Measurements from ENCODE around the gene KY. TPM values are rescaled to one million over a fixed set of nuclear protein-coding genes. Genes with fewer than 3 reads are reported as not detected.

KY gene
- total and polyA plus RNA-seq, 2 experiments from 2014 or later = not detected

DNA sequence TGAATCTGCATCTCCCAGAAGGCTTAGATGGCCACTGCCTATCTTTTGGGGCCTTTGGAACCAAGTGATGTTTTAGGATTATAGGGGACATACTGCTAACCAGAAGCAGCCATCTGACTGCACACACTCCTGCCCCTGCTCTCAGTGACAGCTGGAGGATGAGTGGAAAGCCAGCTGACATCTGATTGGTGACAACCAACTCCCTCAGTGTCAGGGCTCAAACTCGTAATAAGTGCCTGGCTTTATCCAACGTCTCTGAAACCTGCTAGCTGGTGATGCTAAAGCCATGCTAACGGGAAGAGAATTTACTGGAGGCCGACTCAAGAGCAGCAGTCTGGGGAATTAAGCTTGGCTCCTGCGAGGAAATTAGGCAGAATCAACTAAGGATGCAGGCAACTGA is 35.1 kb downstream of the KY start (continued):
- TF ChIP-seq, protein P1, sequence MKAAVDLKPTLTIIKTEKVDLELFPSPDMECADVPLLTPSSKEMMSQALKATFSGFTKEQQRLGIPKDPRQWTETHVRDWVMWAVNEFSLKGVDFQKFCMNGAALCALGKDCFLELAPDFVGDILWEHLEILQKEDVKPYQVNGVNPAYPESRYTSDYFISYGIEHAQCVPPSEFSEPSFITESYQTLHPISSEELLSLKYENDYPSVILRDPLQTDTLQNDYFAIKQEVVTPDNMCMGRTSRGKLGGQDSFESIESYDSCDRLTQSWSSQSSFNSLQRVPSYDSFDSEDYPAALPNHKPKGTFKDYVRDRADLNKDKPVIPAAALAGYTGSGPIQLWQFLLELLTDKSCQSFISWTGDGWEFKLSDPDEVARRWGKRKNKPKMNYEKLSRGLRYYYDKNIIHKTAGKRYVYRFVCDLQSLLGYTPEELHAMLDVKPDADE (IDR thresholded peaks at IDR 0.05) = no peak
- TF ChIP-seq ZNF331 (CRISPR knock-in tag; IDR thresholded peaks at IDR 0.05; ENCODE audit: low read depth) (no peak), ZNF114 (CRISPR knock-in tag; IDR thresholded peaks at IDR 0.05) (no peak), CREB1 (CRISPR knock-in tag; IDR thresholded peaks at IDR 0.05; ENCODE audit: low read depth) (no peak), JUNB (IDR thresholded peaks at IDR 0.05; ENCODE audit: unreplicated experiment) (no peak), EZH2 (IDR thresholded peaks at IDR 0.05; ENCODE audit: low read depth, unreplicated experiment) (no peak), POLR2AphosphoS5 (IDR thresholded peaks at IDR 0.05; ENCODE audit: low read depth) (no peak)
- TF ChIP-seq, protein P2, sequence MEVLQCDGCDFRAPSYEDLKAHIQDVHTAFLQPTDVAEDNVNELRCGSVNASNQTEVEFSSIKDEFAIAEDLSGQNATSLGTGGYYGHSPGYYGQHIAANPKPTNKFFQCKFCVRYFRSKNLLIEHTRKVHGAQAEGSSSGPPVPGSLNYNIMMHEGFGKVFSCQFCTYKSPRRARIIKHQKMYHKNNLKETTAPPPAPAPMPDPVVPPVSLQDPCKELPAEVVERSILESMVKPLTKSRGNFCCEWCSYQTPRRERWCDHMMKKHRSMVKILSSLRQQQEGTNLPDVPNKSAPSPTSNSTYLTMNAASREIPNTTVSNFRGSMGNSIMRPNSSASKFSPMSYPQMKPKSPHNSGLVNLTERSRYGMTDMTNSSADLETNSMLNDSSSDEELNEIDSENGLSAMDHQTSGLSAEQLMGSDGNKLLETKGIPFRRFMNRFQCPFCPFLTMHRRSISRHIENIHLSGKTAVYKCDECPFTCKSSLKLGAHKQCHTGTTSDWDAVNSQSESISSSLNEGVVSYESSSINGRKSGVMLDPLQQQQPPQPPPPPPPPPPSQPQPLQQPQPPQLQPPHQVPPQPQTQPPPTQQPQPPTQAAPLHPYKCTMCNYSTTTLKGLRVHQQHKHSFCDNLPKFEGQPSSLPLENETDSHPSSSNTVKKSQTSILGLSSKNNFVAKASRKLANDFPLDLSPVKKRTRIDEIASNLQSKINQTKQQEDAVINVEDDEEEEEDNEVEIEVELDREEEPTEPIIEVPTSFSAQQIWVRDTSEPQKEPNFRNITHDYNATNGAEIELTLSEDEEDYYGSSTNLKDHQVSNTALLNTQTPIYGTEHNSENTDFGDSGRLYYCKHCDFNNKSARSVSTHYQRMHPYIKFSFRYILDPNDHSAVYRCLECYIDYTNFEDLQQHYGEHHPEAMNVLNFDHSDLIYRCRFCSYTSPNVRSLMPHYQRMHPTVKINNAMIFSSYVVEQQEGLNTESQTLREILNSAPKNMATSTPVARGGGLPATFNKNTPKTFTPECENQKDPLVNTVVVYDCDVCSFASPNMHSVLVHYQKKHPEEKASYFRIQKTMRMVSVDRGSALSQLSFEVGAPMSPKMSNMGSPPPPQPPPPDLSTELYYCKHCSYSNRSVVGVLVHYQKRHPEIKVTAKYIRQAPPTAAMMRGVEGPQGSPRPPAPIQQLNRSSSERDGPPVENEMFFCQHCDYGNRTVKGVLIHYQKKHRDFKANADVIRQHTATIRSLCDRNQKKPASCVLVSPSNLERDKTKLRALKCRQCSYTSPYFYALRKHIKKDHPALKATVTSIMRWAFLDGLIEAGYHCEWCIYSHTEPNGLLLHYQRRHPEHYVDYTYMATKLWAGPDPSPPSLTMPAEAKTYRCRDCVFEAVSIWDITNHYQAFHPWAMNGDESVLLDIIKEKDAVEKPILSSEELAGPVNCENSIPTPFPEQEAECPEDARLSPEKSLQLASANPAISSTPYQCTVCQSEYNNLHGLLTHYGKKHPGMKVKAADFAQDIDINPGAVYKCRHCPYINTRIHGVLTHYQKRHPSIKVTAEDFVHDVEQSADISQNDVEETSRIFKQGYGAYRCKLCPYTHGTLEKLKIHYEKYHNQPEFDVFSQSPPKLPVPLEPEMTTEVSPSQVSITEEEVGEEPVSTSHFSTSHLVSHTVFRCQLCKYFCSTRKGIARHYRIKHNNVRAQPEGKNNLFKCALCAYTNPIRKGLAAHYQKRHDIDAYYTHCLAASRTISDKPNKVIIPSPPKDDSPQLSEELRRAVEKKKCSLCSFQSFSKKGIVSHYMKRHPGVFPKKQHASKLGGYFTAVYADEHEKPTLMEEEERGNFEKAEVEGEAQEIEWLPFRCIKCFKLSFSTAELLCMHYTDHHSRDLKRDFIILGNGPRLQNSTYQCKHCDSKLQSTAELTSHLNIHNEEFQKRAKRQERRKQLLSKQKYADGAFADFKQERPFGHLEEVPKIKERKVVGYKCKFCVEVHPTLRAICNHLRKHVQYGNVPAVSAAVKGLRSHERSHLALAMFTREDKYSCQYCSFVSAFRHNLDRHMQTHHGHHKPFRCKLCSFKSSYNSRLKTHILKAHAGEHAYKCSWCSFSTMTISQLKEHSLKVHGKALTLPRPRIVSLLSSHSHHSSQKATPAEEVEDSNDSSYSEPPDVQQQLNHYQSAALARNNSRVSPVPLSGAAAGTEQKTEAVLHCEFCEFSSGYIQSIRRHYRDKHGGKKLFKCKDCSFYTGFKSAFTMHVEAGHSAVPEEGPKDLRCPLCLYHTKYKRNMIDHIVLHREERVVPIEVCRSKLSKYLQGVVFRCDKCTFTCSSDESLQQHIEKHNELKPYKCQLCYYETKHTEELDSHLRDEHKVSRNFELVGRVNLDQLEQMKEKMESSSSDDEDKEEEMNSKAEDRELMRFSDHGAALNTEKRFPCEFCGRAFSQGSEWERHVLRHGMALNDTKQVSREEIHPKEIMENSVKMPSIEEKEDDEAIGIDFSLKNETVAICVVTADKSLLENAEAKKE (CRISPR knock-in tag; IDR thresholded peaks at IDR 0.05) = no peak

DNA sequence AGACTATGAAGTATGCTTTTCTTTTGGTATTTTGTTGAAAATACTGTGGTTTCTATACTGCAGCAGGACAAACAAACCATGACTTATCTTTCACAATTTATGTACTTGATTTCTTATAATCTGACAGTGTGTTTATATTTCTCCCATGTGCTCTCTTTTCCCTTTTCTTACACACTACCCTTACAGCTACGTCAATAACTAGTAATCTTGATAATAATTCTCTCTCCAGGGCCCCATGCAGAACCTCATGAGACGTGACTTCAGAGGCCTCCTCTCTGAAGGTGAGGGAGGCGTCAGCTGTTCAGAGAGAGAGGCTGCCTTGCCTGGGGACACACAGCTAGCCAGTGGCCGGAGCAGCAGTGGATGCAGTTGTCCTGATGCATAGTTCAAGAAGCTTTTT is 35.9 kb downstream of the KY start:
- Histone ChIP-seq H3K4me1 (ENCODE audit: insufficient read depth) (no peaks in the 10 kb centered on the region), H3K79me2 (replicated peaks; ENCODE audit: insufficient read depth) (no peaks in the 10 kb centered on the region), H3F3A (replicated peaks; ENCODE audit: low read depth) (no peaks in the 10 kb centered on the region), H3K27me3 (ENCODE audit: insufficient read depth) (no peaks in the 10 kb centered on the region), H3K9me2 (ENCODE audit: insufficient read depth) (no peaks in the 10 kb centered on the region), H3K27ac (ENCODE audit: low read depth) (no peak overlapping the region), H3K4me3 (no peak overlapping the region), H2AFZ (no peak overlapping the region), H4K20me1 (replicated peaks; ENCODE audit: insufficient read depth) (no peaks in the 10 kb centered on the region), H3K4me2 (no peak overlapping the region), H3K36me3 (ENCODE audit: insufficient read depth) (no peaks in the 10 kb centered on the region)
- ATAC-seq (no peak), DNase-seq (ENCODE audit: low spot score) (no peak)
- no peaks in the 10 kb centered on the region for H3K36me3 Mint-ChIP-seq (ENCODE audit: low read depth)
- no peaks in the 10 kb centered on the region for H3K9me3 Mint-ChIP-seq
- H3K4me1 Mint-ChIP-seq = peaks cover 9% of the 10 kb centered on the region
- H3K27me3 Mint-ChIP-seq (ENCODE audit: insufficient read depth, low read depth, poor library complexity) = peaks cover 14% of the 10 kb centered on the region
- H3K27ac Mint-ChIP-seq = no peak overlapping the region
- no peak overlapping the region for H3K4me3 Mint-ChIP-seq
- TF ChIP-seq POLR2AphosphoS5 (IDR thresholded peaks at IDR 0.05; ENCODE audit: low read depth) = no peak
- TF ChIP-seq, protein P1 (IDR thresholded peaks at IDR 0.05) = no peak
- no peak for TF ChIP-seq CREB1 (CRISPR knock-in tag; IDR thresholded peaks at IDR 0.05; ENCODE audit: low read depth)
- TF ChIP-seq JUNB (IDR thresholded peaks at IDR 0.05; ENCODE audit: unreplicated experiment) = no peak
- no peak for TF ChIP-seq ZNF331 (CRISPR knock-in tag; IDR thresholded peaks at IDR 0.05; ENCODE audit: low read depth)
- TF ChIP-seq NANOG (IDR thresholded peaks at IDR 0.05; ENCODE audit: borderline replicate concordance) = no peak

All from GM23338 (cell line).